Measurements from ENCODE around the gene CEP112. TPM values are rescaled to one million over a fixed set of nuclear protein-coding genes. Genes with fewer than 3 reads are reported as not detected.

The CEP112 gene
- total and polyA plus RNA-seq, 10 of the 15 experiments (the other 5 are each of a cell fraction or from before 2014, with no cell fraction given): 0.11 to 3.8 (median 0.32) TPM; not detected in 1

- TF ChIP-seq E4F1 (IDR thresholded peaks at IDR 0.05; ENCODE audit: borderline replicate concordance, partially characterized antibody) (no peak), ZBTB33 (IDR thresholded peaks at IDR 0.05) (no peak), ZNF592 (IDR thresholded peaks at IDR 0.05) (no peak), JUNB (IDR thresholded peaks at IDR 0.05) (no peak), TCF7 (IDR thresholded peaks at IDR 0.05; ENCODE audit: borderline replicate concordance) (no peak), EP300 (IDR thresholded peaks at IDR 0.05; ENCODE audit: borderline replicate concordance in 1 of 2, control insufficient read depth in 1 of 2, low read depth in 2 of 2, low read length in 2 of 2) (no peak)
Observed at GRCh38 chr17:65729207-65729606, 462.7 kb downstream of the CEP112 start (continued).

All from GM12878 (cell line).